Measurements from ENCODE around the gene MCU.

GRCh38 chr10:72821606-72822005, 129.7 kb downstream of the MCU start:
- TF ChIP-seq, protein P1, sequence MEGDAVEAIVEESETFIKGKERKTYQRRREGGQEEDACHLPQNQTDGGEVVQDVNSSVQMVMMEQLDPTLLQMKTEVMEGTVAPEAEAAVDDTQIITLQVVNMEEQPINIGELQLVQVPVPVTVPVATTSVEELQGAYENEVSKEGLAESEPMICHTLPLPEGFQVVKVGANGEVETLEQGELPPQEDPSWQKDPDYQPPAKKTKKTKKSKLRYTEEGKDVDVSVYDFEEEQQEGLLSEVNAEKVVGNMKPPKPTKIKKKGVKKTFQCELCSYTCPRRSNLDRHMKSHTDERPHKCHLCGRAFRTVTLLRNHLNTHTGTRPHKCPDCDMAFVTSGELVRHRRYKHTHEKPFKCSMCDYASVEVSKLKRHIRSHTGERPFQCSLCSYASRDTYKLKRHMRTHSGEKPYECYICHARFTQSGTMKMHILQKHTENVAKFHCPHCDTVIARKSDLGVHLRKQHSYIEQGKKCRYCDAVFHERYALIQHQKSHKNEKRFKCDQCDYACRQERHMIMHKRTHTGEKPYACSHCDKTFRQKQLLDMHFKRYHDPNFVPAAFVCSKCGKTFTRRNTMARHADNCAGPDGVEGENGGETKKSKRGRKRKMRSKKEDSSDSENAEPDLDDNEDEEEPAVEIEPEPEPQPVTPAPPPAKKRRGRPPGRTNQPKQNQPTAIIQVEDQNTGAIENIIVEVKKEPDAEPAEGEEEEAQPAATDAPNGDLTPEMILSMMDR (IDR thresholded peaks at IDR 0.05; ENCODE audit: low read depth, low read length) = no peak
- TF ChIP-seq POLR2A (IDR thresholded peaks at IDR 0.05; ENCODE audit: extremely low read depth, insufficient read length) (no peak), MYC (IDR thresholded peaks at IDR 0.05; ENCODE audit: low read depth, low read length) (no peak), MAX (IDR thresholded peaks at IDR 0.05; ENCODE audit: low read depth, low read length) (no peak)
